Ishikawa (cell line): Measurements from ENCODE around the gene TEX13D.

Experiments used
- CEBPB ChIP-seq: IDR thresholded peaks from 2 replicates; pipeline ENCODE4 v1.6.1; 2012
- CREB1 ChIP-seq: IDR thresholded peaks from 2 replicates; pipeline ENCODE4 v1.6.1; 2012; ENCODE audit warnings: low read depth
- EGR1 ChIP-seq: IDR thresholded peaks from 2 replicates; pipeline ENCODE4 v1.6.1; 2012
- EP300 ChIP-seq: IDR thresholded peaks from 2 replicates; pipeline ENCODE4 v1.6.1; 2012; ENCODE audit warnings: borderline replicate concordance
- FOXM1 ChIP-seq: IDR thresholded peaks from 2 replicates; pipeline ENCODE4 v1.6.1; 2012; ENCODE audit warnings: low read depth, borderline replicate concordance
- MAX ChIP-seq: IDR thresholded peaks from 2 replicates; pipeline ENCODE4 v1.6.1; 2012
- NFIC ChIP-seq: IDR thresholded peaks from 2 replicates; pipeline ENCODE4 v1.6.1; 2012
- RAD21 ChIP-seq: IDR thresholded peaks from 2 replicates; pipeline ENCODE4 v1.6.1; 2012; ENCODE audit warnings: low read depth
- REST ChIP-seq: IDR thresholded peaks from 2 replicates; pipeline ENCODE4 v1.6.1; 2012; ENCODE audit warnings: low read depth, mild to moderate bottlenecking
- TAF1 ChIP-seq: IDR thresholded peaks from 2 replicates; pipeline ENCODE4 v1.6.1; 2012; ENCODE audit warnings: low read depth, mild to moderate bottlenecking
- TCF12 ChIP-seq: IDR thresholded peaks from 2 replicates; pipeline ENCODE4 v1.6.1; 2012; ENCODE audit warnings: low read depth
- TEAD4 ChIP-seq: IDR thresholded peaks from 2 replicates; pipeline ENCODE4 v1.6.1; 2012
- USF1 ChIP-seq: IDR thresholded peaks from 2 replicates; pipeline ENCODE4 v1.6.1; 2012
- YY1 ChIP-seq: IDR thresholded peaks from 2 replicates; pipeline ENCODE4 v1.6.1; 2012; ENCODE audit warnings: low read depth
- ZBTB7A ChIP-seq: IDR thresholded peaks from 2 replicates; pipeline ENCODE4 v1.6.1; 2012; ENCODE audit warnings: low read depth

TEX13D gene

GRCh38 chrX:124362761-124363160, 30.3 kb downstream of the TEX13D start:
- TF ChIP-seq EGR1: no peak
- TF ChIP-seq YY1: no peak
- TF ChIP-seq REST: no peak
- TF ChIP-seq TCF12: no peak
- no peak for TF ChIP-seq EP300
- no peak for TF ChIP-seq CREB1
- TF ChIP-seq TAF1: no peak
- no peak for TF ChIP-seq MAX
- no peak for TF ChIP-seq TEAD4
- TF ChIP-seq RAD21: no peak
- TF ChIP-seq USF1: no peak
- no peak for TF ChIP-seq NFIC
- no peak for TF ChIP-seq ZBTB7A
- TF ChIP-seq FOXM1: no peak
- TF ChIP-seq CEBPB: no peak

- TF ChIP-seq TAF1: no peak
- TF ChIP-seq NFIC: no peak
- no peak for TF ChIP-seq REST
- no peak for TF ChIP-seq FOXM1
Observed at GRCh38 chrX:124369722-124370121, 37.3 kb downstream of the TEX13D start.

- TF ChIP-seq REST: no peak
Observed at GRCh38 chrX:124373348-124373747, 40.9 kb downstream of the TEX13D start.

GRCh38 chrX:124378643-124379042, 46.2 kb downstream of the TEX13D start:
- TF ChIP-seq TAF1: no peak
- no peak for TF ChIP-seq RAD21
- TF ChIP-seq YY1: no peak
- TF ChIP-seq USF1: no peak
- TF ChIP-seq TCF12: no peak
- no peak for TF ChIP-seq TEAD4
- TF ChIP-seq MAX: no peak
- no peak for TF ChIP-seq FOXM1
- TF ChIP-seq EP300: no peak
- no peak for TF ChIP-seq REST
- TF ChIP-seq CREB1: no peak
- TF ChIP-seq CEBPB: no peak
- no peak for TF ChIP-seq EGR1
- no peak for TF ChIP-seq NFIC
- no peak for TF ChIP-seq ZBTB7A
